ENCODE measurements around the gene ZNRF3. TPM values are rescaled to one million over a fixed set of nuclear protein-coding genes. Genes with fewer than 3 reads are reported as not detected.

Gene ZNRF3
- total and polyA plus RNA-seq, 4 donors, result 8.9 to 13.0 (median 11.3) TPM

GRCh38 chr22:29073618-29074275 is 190.4 kb downstream of the ZNRF3 start:
- peak in 2 of 6 donors; percentile 59 to 72 for DNase-seq (ENCODE audit: low read depth in 4 of 6, low spot score in 6 of 6)
- peak overlapping the region; percentile 51 for H3K27ac ChIP-seq (ENCODE audit: low read depth, low read length)
- no peaks in the 10 kb centered on the region for H3K9me3 ChIP-seq (ENCODE audit: control insufficient read depth, insufficient read depth, low read length)
- H3K36me3 ChIP-seq (ENCODE audit: control insufficient read depth, insufficient read depth, low read length), result no peaks in the 10 kb centered on the region
- WGBS (ENCODE audit: insufficient coverage), result 2% methylated on average over 48 of the region's 53 CpGs
- peaks cover 30% of the 10 kb centered on the region for H3K4me1 ChIP-seq (ENCODE audit: control insufficient read depth, insufficient read depth, low read length)
- peak overlapping the region; percentile 63 for H3K4me3 ChIP-seq (ENCODE audit: low read depth, low read length)
- H3K27me3 ChIP-seq (ENCODE audit: control insufficient read depth, insufficient read depth, low read length), result peaks cover 32% of the 10 kb centered on the region

- WGBS (ENCODE audit: insufficient coverage), result 63% methylated on average over 8 of the region's 10 CpGs
- peaks cover 33% of the 10 kb centered on the region for H3K4me1 ChIP-seq (ENCODE audit: control insufficient read depth, insufficient read depth, low read length)
- H3K27me3 ChIP-seq (ENCODE audit: control insufficient read depth, insufficient read depth, low read length), result peaks cover 32% of the 10 kb centered on the region
These were observed 191.0 kb downstream of the ZNRF3 start for GRCh38 chr22:29074276-29074772.

GRCh38 chr22:29078036-29078868 is 194.9 kb downstream of the ZNRF3 start:
- DNase-seq (ENCODE audit: low read depth in 4 of 6, low spot score in 6 of 6), result no peak
- Histone ChIP-seq H3K27ac (ENCODE audit: low read depth, low read length) (no peak overlapping the region), H3K27me3 (ENCODE audit: control insufficient read depth, insufficient read depth, low read length) (peaks cover 11% of the 10 kb centered on the region), H3K4me3 (ENCODE audit: low read depth, low read length) (no peak overlapping the region), H3K36me3 (ENCODE audit: control insufficient read depth, insufficient read depth, low read length) (no peaks in the 10 kb centered on the region), H3K4me1 (ENCODE audit: control insufficient read depth, insufficient read depth, low read length) (peaks cover 22% of the 10 kb centered on the region), H3K9me3 (ENCODE audit: control insufficient read depth, insufficient read depth, low read length) (no peaks in the 10 kb centered on the region)
- WGBS (ENCODE audit: insufficient coverage), result 100% methylated on average over 2 of the region's 6 CpGs

More at GRCh38 chr22:29074276-29074772, 191.0 kb downstream of the ZNRF3 start:
- peak overlapping the region; percentile 51 for H3K27ac ChIP-seq (ENCODE audit: low read depth, low read length)
- no peaks in the 10 kb centered on the region for H3K9me3 ChIP-seq (ENCODE audit: control insufficient read depth, insufficient read depth, low read length)
- no peaks in the 10 kb centered on the region for H3K36me3 ChIP-seq (ENCODE audit: control insufficient read depth, insufficient read depth, low read length)
- DNase-seq (ENCODE audit: low read depth in 4 of 6, low spot score in 6 of 6), result no peak
- H3K4me3 ChIP-seq (ENCODE audit: low read depth, low read length), result peak overlapping the region; percentile 63

- DNase-seq (ENCODE audit: low read depth in 4 of 6, low spot score in 6 of 6), result no peak
- peaks cover 5% of the 10 kb centered on the region for H3K27me3 ChIP-seq (ENCODE audit: control insufficient read depth, insufficient read depth, low read length)
- no peak overlapping the region for H3K4me3 ChIP-seq (ENCODE audit: low read depth, low read length)
- H3K4me1 ChIP-seq (ENCODE audit: control insufficient read depth, insufficient read depth, low read length), result peaks cover 16% of the 10 kb centered on the region
- 80% methylated on average over 1 of the region's 6 CpGs for WGBS (ENCODE audit: insufficient coverage)
- no peaks in the 10 kb centered on the region for H3K36me3 ChIP-seq (ENCODE audit: control insufficient read depth, insufficient read depth, low read length)
- H3K27ac ChIP-seq (ENCODE audit: low read depth, low read length), result no peak overlapping the region
- H3K9me3 ChIP-seq (ENCODE audit: control insufficient read depth, insufficient read depth, low read length), result no peaks in the 10 kb centered on the region
These were observed 195.5 kb downstream of the ZNRF3 start for GRCh38 chr22:29078869-29079207.

- Histone ChIP-seq H3K4me3 (ENCODE audit: low read depth, low read length) (no peak overlapping the region), H3K27me3 (ENCODE audit: control insufficient read depth, insufficient read depth, low read length) (no peaks in the 10 kb centered on the region), H3K9me3 (ENCODE audit: control insufficient read depth, insufficient read depth, low read length) (no peaks in the 10 kb centered on the region), H3K27ac (ENCODE audit: low read depth, low read length) (no peak overlapping the region), H3K4me1 (ENCODE audit: control insufficient read depth, insufficient read depth, low read length) (peaks cover 11% of the 10 kb centered on the region), H3K36me3 (ENCODE audit: control insufficient read depth, insufficient read depth, low read length) (no peaks in the 10 kb centered on the region)
- DNase-seq (ENCODE audit: low read depth in 4 of 6, low spot score in 6 of 6), result peak in 2 of 6 donors; percentile 80 to 89
- WGBS (ENCODE audit: insufficient coverage), result 13% methylated on average over 3 of the region's 8 CpGs
These were observed 196.0 kb downstream of the ZNRF3 start for GRCh38 chr22:29079218-29079901.

GRCh38 chr22:29080106-29080975 is 197.0 kb downstream of the ZNRF3 start:
- Histone ChIP-seq H3K4me1 (ENCODE audit: control insufficient read depth, insufficient read depth, low read length) (peaks cover 11% of the 10 kb centered on the region), H3K27ac (ENCODE audit: low read depth, low read length) (no peak overlapping the region)
- peak in 2 of 6 donors; percentile 76 to 80 for DNase-seq (ENCODE audit: low read depth in 4 of 6, low spot score in 6 of 6)

GRCh38 chr22:29081517-29082236 is 198.3 kb downstream of the ZNRF3 start:
- no peak for DNase-seq (ENCODE audit: low read depth in 4 of 6, low spot score in 6 of 6)
- no peaks in the 10 kb centered on the region for H3K9me3 ChIP-seq (ENCODE audit: control insufficient read depth, insufficient read depth, low read length)

More at GRCh38 chr22:29080106-29080975, 197.0 kb downstream of the ZNRF3 start:
- H3K4me3 ChIP-seq (ENCODE audit: low read depth, low read length), result no peak overlapping the region
- H3K27me3 ChIP-seq (ENCODE audit: control insufficient read depth, insufficient read depth, low read length), result no peaks in the 10 kb centered on the region
- no peaks in the 10 kb centered on the region for H3K9me3 ChIP-seq (ENCODE audit: control insufficient read depth, insufficient read depth, low read length)
- WGBS (ENCODE audit: insufficient coverage), result 61% methylated on average over 3 of the region's 7 CpGs
- no peaks in the 10 kb centered on the region for H3K36me3 ChIP-seq (ENCODE audit: control insufficient read depth, insufficient read depth, low read length)

GRCh38 chr22:29082826-29083545 is 199.6 kb downstream of the ZNRF3 start:
- H3K27me3 ChIP-seq (ENCODE audit: control insufficient read depth, insufficient read depth, low read length), result no peaks in the 10 kb centered on the region
- H3K36me3 ChIP-seq (ENCODE audit: control insufficient read depth, insufficient read depth, low read length), result no peaks in the 10 kb centered on the region
- 88% methylated on average over 2 of the region's 7 CpGs for WGBS (ENCODE audit: insufficient coverage)
- H3K27ac ChIP-seq (ENCODE audit: low read depth, low read length), result no peak overlapping the region
- H3K4me1 ChIP-seq (ENCODE audit: control insufficient read depth, insufficient read depth, low read length), result peaks cover 11% of the 10 kb centered on the region
- no peak for DNase-seq (ENCODE audit: low read depth in 4 of 6, low spot score in 6 of 6)
- no peaks in the 10 kb centered on the region for H3K9me3 ChIP-seq (ENCODE audit: control insufficient read depth, insufficient read depth, low read length)
- H3K4me3 ChIP-seq (ENCODE audit: low read depth, low read length), result no peak overlapping the region

More at GRCh38 chr22:29081517-29082236, 198.3 kb downstream of the ZNRF3 start:
- no peak overlapping the region for H3K4me3 ChIP-seq (ENCODE audit: low read depth, low read length)
- H3K36me3 ChIP-seq (ENCODE audit: control insufficient read depth, insufficient read depth, low read length), result no peaks in the 10 kb centered on the region
- no CpG with 5 or more reads among the region's 3 CpGs for WGBS (ENCODE audit: insufficient coverage)
- no peaks in the 10 kb centered on the region for H3K27me3 ChIP-seq (ENCODE audit: control insufficient read depth, insufficient read depth, low read length)
- H3K4me1 ChIP-seq (ENCODE audit: control insufficient read depth, insufficient read depth, low read length), result peaks cover 11% of the 10 kb centered on the region
- H3K27ac ChIP-seq (ENCODE audit: low read depth, low read length), result no peak overlapping the region
